WTC11 (cell line): ENCODE data around the gene ZNF627. TPM values are rescaled to one million over a fixed set of nuclear protein-coding genes. Genes with fewer than 3 reads are reported as not detected.

Experiments used
- ATAC-seq: fragments of 200-7000 bp; cut with Tn5 transposase; 2 replicates; pipeline ENCODE4 v1.10.0; 2021; ENCODE audit warnings: mild to moderate bottlenecking, moderate library complexity
- CTCF ChIA-PET: fragments of 300-600 bp; sonication (Branson Sonifier 250); formaldehyde crosslinking; loops from one replicate; lab custom pipeline; 2021; ENCODE audit warnings: antibody characterized with exemption; lab: Charles Lee
- POLR2A ChIA-PET: fragments of 350-600 bp; sonication (Branson Sonifier 250); formaldehyde crosslinking; loops from one replicate; lab custom pipeline; 2021; ENCODE audit warnings: antibody characterized with exemption; lab: Charles Lee
- DNase-seq: peaks from one replicate; pipeline ENCODE4 v3.0.0; 2021; ENCODE audit warnings: low spot score
- H3K27ac Mint-ChIP-seq: 2 replicates; pipeline ENCODE4 v1.8.0; 2021; ENCODE audit warnings: mixed read lengths
- H3K27me3 Mint-ChIP-seq: 2 replicates; pipeline ENCODE4 v1.8.0; 2021; ENCODE audit warnings: low read depth, mild to moderate bottlenecking, moderate library complexity, mixed read lengths
- H3K36me3 Mint-ChIP-seq: 2 replicates; pipeline ENCODE4 v1.8.0; 2021; ENCODE audit warnings: mixed read lengths
- H3K4me1 Mint-ChIP-seq: 2 replicates; pipeline ENCODE4 v1.8.0; 2022; ENCODE audit warnings: mixed read lengths
- H3K4me3 Mint-ChIP-seq: 2 replicates; pipeline ENCODE4 v1.8.0; 2021; ENCODE audit warnings: mild to moderate bottlenecking, moderate library complexity, mixed read lengths
- H3K9me3 Mint-ChIP-seq: 2 replicates; pipeline ENCODE4 v1.8.0; 2021; ENCODE audit warnings: mixed read lengths
- CREM ChIP-seq: sonication (generic); formaldehyde crosslinking; IDR thresholded peaks from 2 replicates; pipeline ENCODE4 v1.8.1; 2022; ENCODE audit warnings: mild to moderate bottlenecking, missing genetic modification reagents, moderate library complexity
- GABPB1 ChIP-seq: sonication (generic); formaldehyde crosslinking; IDR thresholded peaks from 2 replicates; pipeline ENCODE4 v1.8.1; 2023; ENCODE audit warnings: mild to moderate bottlenecking, missing genetic modification reagents
- TEAD1 ChIP-seq: sonication (generic); formaldehyde crosslinking; IDR thresholded peaks from 2 replicates; pipeline ENCODE4 v1.8.0; 2022; ENCODE audit warnings: mild to moderate bottlenecking, missing genetic modification reagents
- ZNF317 ChIP-seq: sonication (generic); formaldehyde crosslinking; IDR thresholded peaks from 2 replicates; pipeline ENCODE4 v1.8.1; 2023; ENCODE audit warnings: low read depth, mild to moderate bottlenecking, moderate library complexity, missing genetic modification reagents, borderline replicate concordance
- ZNF423 ChIP-seq: fragments of 250-450 bp; sonication (Bioruptor Pico); IDR thresholded peaks from 2 replicates; pipeline ENCODE4 v2.1.2; 2022; ENCODE audit warnings: mild to moderate bottlenecking, moderate library complexity
- total RNA-seq: library from RNA; stranded (reverse); gene quantifications from 3 replicates; pipeline ENCODE4 v1.2.3, GENCODE V29; 2021
- TF ChIP-seq, protein P1 (sequence below): fragments of 250-450 bp; sonication (Bioruptor Pico); IDR thresholded peaks from 2 replicates; pipeline ENCODE4 v1.9.0; 2021; ENCODE audit warnings: mild to moderate bottlenecking
- TF ChIP-seq, protein P2 (sequence below): sonication (generic); formaldehyde crosslinking; IDR thresholded peaks from 2 replicates; pipeline ENCODE4 v1.8.0; 2023; ENCODE audit warnings: mild to moderate bottlenecking, missing genetic modification reagents
- TF ChIP-seq, protein P3 (sequence below): sonication (generic); formaldehyde crosslinking; IDR thresholded peaks from 2 replicates; pipeline ENCODE4 v1.8.0; 2023; ENCODE audit warnings: missing genetic modification reagents, mild to moderate bottlenecking, borderline replicate concordance
- TF ChIP-seq, protein P4 (sequence below): sonication (generic); formaldehyde crosslinking; IDR thresholded peaks from 2 replicates; pipeline ENCODE4 v1.8.1; 2023; ENCODE audit warnings: mild to moderate bottlenecking, moderate library complexity, missing genetic modification reagents

ZNF627 gene
- total RNA-seq, 1 experiment from 2014 or later = 12.6 TPM

DNA sequence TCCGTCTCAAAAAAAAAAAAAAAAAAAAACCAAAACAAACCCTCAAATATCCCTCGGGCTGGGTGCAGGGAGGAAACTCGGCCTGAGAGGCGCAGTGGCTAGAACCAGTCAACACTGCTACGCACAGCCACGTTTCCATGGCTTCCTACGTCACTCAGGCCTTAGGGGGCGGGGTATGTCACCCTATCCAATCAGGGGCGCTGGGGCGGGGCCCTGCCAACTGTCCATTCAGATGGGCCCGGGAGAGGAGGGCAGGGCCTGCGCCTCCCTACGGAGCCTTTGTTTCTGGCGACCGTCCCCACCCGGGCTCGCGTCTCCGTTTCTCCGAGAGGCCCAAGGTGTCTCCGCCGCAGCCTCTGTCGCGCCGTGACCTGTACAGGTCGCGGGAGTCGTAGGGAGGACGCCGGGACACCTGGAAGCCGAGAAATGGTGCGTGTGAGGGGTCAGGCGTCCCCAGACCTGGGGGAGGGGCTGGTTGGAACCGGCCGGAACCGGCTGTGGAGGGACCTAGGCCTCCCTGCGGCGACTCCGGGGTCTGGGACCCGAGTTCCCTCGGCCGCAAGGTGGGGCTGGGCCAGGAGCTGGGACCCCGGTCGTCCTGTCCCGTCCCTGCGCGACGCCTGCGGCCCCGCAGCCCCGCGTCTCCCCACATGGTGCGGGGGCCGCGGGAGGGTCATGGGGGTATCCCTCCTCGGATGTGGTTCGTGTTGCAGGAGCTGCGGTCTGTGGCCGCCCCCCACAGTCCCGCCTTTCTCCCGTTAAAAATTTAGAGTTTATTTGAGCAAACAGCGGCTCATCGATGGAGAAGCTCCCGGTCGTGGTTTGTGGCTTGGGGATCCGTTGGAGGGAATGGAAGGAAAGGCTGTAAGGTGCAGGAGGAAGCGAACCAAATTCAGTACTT is at the start of gene ZNF627 (continued):
- TF ChIP-seq, protein P1, sequence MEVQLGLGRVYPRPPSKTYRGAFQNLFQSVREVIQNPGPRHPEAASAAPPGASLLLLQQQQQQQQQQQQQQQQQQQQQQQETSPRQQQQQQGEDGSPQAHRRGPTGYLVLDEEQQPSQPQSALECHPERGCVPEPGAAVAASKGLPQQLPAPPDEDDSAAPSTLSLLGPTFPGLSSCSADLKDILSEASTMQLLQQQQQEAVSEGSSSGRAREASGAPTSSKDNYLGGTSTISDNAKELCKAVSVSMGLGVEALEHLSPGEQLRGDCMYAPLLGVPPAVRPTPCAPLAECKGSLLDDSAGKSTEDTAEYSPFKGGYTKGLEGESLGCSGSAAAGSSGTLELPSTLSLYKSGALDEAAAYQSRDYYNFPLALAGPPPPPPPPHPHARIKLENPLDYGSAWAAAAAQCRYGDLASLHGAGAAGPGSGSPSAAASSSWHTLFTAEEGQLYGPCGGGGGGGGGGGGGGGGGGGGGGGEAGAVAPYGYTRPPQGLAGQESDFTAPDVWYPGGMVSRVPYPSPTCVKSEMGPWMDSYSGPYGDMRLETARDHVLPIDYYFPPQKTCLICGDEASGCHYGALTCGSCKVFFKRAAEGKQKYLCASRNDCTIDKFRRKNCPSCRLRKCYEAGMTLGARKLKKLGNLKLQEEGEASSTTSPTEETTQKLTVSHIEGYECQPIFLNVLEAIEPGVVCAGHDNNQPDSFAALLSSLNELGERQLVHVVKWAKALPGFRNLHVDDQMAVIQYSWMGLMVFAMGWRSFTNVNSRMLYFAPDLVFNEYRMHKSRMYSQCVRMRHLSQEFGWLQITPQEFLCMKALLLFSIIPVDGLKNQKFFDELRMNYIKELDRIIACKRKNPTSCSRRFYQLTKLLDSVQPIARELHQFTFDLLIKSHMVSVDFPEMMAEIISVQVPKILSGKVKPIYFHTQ (CRISPR knock-in tag) = 0 out of 2 replicates have a peak, but pooled peaks have one; percentile 28
- TF ChIP-seq, protein P2, sequence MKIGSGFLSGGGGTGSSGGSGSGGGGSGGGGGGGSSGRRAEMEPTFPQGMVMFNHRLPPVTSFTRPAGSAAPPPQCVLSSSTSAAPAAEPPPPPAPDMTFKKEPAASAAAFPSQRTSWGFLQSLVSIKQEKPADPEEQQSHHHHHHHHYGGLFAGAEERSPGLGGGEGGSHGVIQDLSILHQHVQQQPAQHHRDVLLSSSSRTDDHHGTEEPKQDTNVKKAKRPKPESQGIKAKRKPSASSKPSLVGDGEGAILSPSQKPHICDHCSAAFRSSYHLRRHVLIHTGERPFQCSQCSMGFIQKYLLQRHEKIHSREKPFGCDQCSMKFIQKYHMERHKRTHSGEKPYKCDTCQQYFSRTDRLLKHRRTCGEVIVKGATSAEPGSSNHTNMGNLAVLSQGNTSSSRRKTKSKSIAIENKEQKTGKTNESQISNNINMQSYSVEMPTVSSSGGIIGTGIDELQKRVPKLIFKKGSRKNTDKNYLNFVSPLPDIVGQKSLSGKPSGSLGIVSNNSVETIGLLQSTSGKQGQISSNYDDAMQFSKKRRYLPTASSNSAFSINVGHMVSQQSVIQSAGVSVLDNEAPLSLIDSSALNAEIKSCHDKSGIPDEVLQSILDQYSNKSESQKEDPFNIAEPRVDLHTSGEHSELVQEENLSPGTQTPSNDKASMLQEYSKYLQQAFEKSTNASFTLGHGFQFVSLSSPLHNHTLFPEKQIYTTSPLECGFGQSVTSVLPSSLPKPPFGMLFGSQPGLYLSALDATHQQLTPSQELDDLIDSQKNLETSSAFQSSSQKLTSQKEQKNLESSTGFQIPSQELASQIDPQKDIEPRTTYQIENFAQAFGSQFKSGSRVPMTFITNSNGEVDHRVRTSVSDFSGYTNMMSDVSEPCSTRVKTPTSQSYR = peak; percentile 85
- TF ChIP-seq TEAD1 (peak; percentile 87; the same call in 1 of the 2 replicates), ZNF317 (0 out of 2 replicates have a peak, but pooled peaks have one; percentile 42), CREM (CRISPR knock-in tag) (peak; percentile 68), ZNF423 (CRISPR knock-in tag) (no peak), GABPB1 (CRISPR knock-in tag) (peak; percentile 50; the same call in 1 of the 2 replicates)
- TF ChIP-seq, protein P3, sequence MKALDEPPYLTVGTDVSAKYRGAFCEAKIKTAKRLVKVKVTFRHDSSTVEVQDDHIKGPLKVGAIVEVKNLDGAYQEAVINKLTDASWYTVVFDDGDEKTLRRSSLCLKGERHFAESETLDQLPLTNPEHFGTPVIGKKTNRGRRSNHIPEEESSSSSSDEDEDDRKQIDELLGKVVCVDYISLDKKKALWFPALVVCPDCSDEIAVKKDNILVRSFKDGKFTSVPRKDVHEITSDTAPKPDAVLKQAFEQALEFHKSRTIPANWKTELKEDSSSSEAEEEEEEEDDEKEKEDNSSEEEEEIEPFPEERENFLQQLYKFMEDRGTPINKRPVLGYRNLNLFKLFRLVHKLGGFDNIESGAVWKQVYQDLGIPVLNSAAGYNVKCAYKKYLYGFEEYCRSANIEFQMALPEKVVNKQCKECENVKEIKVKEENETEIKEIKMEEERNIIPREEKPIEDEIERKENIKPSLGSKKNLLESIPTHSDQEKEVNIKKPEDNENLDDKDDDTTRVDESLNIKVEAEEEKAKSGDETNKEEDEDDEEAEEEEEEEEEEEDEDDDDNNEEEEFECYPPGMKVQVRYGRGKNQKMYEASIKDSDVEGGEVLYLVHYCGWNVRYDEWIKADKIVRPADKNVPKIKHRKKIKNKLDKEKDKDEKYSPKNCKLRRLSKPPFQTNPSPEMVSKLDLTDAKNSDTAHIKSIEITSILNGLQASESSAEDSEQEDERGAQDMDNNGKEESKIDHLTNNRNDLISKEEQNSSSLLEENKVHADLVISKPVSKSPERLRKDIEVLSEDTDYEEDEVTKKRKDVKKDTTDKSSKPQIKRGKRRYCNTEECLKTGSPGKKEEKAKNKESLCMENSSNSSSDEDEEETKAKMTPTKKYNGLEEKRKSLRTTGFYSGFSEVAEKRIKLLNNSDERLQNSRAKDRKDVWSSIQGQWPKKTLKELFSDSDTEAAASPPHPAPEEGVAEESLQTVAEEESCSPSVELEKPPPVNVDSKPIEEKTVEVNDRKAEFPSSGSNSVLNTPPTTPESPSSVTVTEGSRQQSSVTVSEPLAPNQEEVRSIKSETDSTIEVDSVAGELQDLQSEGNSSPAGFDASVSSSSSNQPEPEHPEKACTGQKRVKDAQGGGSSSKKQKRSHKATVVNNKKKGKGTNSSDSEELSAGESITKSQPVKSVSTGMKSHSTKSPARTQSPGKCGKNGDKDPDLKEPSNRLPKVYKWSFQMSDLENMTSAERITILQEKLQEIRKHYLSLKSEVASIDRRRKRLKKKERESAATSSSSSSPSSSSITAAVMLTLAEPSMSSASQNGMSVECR (CRISPR knock-in tag) = peak; percentile 96
- TF ChIP-seq, protein P4, sequence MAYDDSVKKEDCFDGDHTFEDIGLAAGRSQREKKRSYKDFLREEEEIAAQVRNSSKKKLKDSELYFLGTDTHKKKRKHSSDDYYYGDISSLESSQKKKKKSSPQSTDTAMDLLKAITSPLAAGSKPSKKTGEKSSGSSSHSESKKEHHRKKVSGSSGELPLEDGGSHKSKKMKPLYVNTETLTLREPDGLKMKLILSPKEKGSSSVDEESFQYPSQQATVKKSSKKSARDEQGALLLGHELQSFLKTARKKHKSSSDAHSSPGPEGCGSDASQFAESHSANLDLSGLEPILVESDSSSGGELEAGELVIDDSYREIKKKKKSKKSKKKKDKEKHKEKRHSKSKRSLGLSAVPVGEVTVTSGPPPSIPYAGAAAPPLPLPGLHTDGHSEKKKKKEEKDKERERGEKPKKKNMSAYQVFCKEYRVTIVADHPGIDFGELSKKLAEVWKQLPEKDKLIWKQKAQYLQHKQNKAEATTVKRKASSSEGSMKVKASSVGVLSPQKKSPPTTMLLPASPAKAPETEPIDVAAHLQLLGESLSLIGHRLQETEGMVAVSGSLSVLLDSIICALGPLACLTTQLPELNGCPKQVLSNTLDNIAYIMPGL = peak; percentile 92

DNA sequence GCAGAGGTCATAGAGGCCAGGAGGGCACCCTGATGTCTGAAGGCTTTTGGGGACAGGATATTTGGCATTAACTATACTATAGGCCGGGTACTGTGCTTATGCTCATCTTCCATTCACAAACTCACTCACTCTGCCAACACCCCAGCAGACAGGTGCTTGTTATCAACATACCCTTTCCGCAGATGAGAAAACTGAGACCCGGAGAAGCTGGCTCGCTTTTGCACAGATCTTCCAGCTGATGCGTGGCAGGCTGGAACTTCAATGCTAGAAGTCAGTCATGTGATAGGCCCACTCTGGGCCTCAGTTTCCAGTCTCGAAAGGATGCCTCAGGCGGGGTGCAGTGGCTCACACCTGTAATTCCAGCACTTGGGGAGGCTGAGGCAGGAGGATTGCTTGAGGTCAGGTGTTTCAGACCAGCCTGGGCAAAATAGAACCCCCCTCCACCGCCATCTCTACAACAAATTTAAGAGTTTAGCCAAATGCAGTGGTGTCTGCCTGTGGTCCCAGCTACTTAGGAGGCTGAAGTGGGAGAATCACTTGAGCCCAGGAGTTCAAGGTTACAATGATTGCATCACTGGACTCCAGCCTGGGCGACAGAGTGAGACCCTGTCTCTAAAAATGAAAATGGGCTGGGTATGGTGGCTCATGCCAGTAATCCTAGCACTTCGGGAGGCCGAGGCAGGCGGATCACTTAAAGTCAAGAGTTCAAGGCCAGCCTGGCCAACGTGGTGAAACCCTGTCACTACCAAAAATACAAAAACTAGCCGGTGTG is 49.2 kb upstream of the ZNF627 start:
- no peak for ATAC-seq
- Mint-ChIP-seq H3K9me3 (no peaks in the 10 kb centered on the region), H3K36me3 (peaks cover 4% of the 10 kb centered on the region; the same call in 1 of the 2 replicates), H3K27me3 (no peaks in the 10 kb centered on the region), H3K27ac (no peak overlapping the region)
- CTCF ChIA-PET = interaction anchor here (2.1 kb wide), 1 partner anchor 9 kb away, joined by 8 read pairs; the partner anchor contains the start of gene CNN1
- TF ChIP-seq GABPB1 (CRISPR knock-in tag) = peak; percentile 68
- TF ChIP-seq TEAD1 = no peak
- TF ChIP-seq, all 79 proteins: peak for 1
- no peaks in the 10 kb centered on the region for H3K4me1 Mint-ChIP-seq
- no peak for DNase-seq
- POLR2A ChIA-PET = no interaction called here
- no peak overlapping the region for H3K4me3 Mint-ChIP-seq
